Limb (tissue), 2 donors: ENCODE measurements around the gene PIK3IP1.

ENCODE experiments used
- DNase-seq, 2 donors: peaks; one replicate each; pipeline ENCODE4 v3.0.0-alpha.2; 2016; ENCODE audit errors: extremely low spot score in 2 of 2

PIK3IP1 gene

DNA sequence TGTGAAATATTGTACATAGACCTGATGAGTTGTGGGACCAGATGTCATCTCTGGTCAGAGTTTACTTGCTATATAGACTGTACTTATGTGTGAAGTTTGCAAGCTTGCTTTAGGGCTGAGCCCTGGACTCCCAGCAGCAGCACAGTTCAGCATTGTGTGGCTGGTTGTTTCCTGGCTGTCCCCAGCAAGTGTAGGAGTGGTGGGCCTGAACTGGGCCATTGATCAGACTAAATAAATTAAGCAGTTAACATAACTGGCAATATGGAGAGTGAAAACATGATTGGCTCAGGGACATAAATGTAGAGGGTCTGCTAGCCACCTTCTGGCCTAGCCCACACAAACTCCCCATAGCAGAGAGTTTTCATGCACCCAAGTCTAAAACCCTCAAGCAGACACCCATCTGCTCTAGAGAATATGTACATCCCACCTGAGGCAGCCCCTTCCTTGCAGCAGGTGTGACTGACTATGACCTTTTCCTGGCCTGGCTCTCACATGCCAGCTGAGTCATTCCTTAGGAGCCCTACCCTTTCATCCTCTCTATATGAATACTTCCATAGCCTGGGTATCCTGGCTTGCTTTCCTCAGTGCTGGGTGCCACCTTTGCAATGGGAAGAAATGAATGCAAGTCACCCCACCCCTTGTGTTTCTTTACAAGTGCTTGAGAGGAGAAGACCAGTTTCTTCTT, 12.3 kb downstream of the PIK3IP1 start:
- DNase-seq, result no peak

DNA sequence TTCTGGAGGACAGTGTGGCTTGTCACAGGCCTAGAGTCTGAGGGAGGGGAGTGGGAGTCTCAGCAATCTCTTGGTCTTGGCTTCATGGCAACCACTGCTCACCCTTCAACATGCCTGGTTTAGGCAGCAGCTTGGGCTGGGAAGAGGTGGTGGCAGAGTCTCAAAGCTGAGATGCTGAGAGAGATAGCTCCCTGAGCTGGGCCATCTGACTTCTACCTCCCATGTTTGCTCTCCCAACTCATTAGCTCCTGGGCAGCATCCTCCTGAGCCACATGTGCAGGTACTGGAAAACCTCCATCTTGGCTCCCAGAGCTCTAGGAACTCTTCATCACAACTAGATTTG, 13.0 kb downstream of the PIK3IP1 start:
- DNase-seq, result no peak

- DNase-seq, result no peak
Observed at GRCh38 chr22:31278626-31279326, 13.5 kb downstream of the PIK3IP1 start.

GRCh38 chr22:31278151-31278621, 14.1 kb downstream of the PIK3IP1 start:
- DNase-seq, result no peak

DNA sequence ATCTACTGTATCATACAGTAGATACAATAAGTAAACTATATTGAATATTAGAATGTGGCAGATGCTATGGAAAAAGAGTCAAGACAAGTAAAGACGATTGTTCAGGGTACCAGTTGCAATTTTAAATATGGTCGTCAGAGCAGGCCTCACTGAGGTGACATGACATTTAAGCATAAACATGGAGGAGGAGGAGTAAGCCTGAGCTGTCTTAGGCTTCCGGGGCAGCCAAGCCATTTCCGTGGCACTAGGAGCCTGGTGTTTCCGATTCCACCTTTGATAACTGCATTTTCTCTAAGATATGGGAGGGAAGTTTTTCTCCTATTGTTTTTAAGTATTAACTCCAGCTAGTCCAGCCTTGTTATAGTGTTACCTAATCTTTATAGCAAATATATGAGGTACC, 14.5 kb downstream of the PIK3IP1 start:
- DNase-seq, result no peak

- DNase-seq, result no peak
Observed at GRCh38 chr22:31276426-31277167, 15.7 kb downstream of the PIK3IP1 start.

DNA sequence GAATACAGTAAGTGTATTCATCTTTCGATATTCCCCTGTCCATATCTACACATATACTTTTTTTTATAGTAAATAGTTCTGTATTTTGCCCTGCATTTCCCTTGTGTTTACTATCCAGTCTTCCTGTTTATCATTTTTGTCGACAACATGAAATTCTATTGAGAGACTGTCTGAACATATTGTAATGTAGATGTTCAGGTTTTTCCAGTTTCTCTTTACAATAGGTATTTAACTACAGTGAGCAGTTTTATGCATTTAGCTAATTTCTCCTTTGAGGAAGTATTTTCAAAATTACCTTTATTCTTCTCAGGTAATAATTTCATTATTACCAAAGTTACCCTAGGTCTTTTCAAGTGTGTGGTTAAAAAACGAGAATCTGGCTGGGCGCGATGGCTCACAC, 16.7 kb downstream of the PIK3IP1 start:
- DNase-seq, result no peak

DNA sequence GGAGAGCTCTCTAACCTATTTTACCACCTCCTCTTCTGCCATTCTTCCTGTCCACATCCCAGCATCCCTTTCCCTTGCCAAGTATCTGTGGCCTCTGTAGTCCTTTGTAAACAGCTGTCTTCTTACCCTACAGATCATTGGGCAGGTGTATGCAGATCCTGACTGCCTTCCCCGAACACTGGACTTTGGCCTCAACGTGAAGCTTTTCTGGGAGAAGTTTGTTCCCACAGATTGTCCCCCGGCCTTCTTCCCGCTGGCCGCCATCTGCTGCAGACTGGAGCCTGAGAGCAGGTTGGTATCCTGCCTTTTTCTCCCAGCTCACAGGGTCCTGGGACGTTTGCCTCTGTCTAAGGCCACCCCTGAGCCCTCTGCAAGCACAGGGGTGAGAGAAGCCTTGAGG, 17.3 kb downstream of the PIK3IP1 start:
- DNase-seq, result no peak

GRCh38 chr22:31274017-31274416, 18.3 kb downstream of the PIK3IP1 start:
- no peak for DNase-seq

DNA sequence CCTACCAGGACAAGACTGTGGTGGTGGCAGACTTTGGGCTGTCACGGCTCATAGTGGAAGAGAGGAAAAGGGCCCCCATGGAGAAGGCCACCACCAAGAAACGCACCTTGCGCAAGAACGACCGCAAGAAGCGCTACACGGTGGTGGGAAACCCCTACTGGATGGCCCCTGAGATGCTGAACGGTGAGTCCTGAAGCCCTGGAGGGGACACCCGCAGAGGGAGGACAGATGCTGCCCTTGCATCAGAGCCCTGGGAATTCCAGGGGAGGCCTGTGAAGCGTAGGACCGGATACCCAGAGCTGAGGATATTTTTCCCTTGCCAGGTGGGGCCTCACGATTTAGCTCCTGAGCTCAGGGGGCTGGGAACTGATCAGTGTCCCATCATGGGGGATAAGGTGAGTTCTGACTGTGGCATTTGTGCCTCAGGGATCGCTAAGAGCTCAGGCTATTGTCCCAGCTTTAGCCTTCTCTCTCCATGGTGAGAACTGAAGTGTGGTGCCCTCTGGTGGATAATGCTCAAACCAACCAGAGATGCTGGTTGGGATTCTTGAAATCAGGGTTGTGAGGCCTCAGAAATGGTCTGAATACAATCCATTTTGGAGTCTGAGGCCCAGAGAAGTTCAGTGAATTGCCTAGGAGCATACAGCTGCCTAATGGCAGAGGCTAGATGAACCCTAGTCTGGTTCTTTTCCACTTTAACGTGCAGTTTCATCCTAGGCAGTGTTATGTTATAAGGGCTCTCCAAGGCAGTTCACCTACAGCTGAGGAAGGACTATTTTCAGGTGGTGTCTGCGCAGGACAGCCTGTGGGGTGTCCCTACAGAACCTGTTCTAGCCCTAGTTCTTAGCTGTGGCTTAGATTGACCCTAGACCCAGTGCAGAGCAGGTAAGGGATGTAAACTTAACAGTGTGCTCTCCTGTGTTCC, 19.5 kb downstream of the PIK3IP1 start:
- peak in 1 of 2 donors; percentile 65 for DNase-seq

DNA sequence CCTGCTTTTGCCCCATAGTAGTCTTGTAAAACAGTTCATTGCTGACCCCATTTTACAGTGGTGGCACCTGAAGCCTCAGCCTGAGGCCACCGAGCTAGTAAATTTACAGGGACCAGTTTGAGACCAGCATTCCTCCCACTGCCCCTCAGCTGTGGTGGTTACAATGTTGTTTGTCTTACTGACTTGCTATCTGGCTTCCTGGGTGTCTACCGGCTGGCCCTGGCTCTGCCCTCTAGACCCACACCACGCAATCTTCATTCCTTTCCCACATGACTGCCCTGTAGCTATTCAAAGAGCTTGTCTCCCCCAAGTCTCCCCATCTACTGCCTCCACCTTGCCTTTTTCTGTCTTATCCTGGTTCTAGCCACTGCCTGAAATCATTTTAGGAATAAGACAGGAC, 20.8 kb downstream of the PIK3IP1 start:
- DNase-seq, result no peak

DNA sequence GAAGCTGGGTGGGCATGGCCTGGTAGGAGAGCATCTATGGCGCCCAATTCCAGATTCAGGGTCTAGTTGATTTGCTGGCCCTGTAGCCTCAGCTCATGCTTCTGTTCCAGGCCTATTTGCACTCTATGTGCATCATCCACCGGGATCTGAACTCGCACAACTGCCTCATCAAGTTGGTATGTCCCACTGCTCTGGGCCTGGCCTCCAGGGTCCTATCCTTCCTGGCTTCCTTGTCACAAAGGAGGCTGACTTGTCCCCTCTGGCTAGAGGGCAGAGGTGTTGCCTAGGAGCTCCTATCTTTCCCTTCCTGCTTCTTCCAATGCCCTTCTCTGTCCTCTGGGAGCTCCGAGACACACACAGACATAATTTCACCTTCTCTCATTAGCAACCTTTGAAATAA, 21.3 kb downstream of the PIK3IP1 start:
- no peak for DNase-seq

DNA sequence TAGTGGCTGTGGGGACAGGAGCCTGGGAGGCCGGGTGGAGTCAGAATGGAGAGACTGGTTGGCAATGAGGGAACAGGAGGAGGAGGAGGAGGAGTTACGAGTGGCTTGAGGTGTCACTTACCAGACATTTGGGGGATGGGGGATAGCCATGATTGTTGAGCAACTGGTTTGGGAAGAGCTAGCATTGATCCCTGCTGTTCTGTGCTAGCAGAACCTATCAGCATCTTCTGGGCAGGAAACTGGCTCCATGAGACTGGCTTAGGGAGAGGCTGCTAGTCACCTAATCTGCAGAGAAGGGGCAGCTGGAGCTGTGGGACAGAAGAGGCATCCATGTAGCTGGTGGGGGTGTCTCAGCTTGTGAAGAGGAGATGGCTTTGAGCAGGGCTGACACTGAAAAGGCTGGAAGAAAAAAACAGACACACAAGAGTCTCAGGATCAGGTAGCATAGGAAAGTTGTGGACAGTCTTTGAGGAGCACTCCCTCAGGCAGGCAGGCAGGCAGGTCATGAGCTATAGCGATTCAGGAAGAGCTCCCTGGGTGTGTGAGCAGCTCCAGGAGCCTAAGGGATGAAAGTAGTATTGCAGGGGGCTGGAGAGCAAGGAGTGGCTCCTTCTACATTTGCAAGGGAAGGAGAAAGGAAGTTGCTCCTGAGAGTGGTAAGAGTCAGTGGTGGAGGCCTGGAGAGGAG, 22.3 kb downstream of the PIK3IP1 start:
- DNase-seq, result no peak

GRCh38 chr22:31268281-31268680, 24.0 kb downstream of the PIK3IP1 start:
- DNase-seq, result no peak

- DNase-seq, result no peak
Observed at GRCh38 chr22:31263896-31264640, 28.2 kb downstream of the PIK3IP1 start.

DNA sequence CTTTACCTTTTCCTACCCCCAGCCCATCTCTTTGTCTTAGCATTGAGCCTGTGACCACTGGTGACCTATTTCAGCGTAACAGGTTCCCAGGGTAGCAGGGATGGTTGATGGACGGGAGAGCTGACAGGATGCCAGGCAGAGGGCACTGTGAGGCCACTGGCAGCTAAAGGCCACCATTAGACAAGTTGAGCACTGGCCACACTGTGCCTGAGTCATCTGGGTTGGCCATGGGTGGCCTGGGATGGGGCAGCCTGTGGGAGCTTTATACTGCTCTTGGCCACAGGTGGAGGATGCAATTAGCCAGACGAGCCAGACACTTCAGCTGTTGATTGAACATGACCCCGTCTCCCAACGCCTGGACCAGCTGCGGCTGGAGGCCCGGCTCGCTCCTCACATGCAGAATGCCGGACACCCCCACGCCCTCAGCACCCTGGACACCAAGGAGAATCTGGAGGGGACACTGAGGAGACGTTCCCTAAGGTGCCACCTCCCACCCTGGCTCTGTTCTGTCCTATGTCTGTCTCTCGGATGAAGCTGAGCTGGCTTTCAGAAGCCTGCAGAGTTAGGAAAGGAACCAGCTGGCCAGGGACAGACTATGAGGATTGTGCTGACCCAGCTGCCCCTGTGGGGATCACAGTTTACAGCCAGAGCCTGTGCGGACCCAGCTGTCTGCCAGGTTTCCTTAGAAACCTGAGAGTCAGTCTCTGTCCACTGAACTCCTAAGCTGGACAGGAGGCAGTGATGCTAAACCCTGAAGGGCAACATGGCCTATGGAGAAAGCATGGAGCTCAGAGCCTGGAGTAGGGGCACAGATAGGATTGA, 29.8 kb downstream of the PIK3IP1 start:
- no peak for DNase-seq

GRCh38 chr22:31260474-31260856, 31.8 kb downstream of the PIK3IP1 start:
- no peak for DNase-seq

- no peak for DNase-seq
Observed at GRCh38 chr22:31259798-31260473, 32.4 kb downstream of the PIK3IP1 start.

DNA sequence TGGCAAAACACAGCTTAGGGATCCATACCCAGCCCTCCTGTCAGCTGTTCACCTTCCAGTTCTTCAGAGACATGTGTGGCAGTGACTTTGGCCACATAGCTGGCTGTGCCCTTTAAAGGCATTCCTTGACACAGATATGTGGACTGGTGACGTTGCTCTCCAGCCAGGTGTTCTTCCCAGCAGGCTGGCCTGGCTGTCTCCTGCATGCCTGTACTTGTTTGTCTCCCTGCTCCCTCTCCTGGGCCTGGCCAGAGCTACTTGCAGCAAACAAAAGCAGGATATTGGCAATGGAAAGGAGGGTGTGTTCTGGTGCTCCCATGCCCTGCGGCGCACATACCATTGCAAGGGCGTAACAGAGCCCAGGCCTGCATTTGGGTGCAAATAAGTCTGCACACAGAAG, 38.3 kb downstream of the PIK3IP1 start:
- DNase-seq, result no peak
